CD4-positive, alpha-beta T cell treated with Interleukin-2 at 100 ng/mL for 4 hours (primary cell): ENCODE results near the gene EEFSEC.

Experiments used
- DNase-seq: peaks from one replicate; pipeline ENCODE4 v3.0.0-alpha.2; 2020; ENCODE audit warnings: low spot score

Gene EEFSEC

DNA sequence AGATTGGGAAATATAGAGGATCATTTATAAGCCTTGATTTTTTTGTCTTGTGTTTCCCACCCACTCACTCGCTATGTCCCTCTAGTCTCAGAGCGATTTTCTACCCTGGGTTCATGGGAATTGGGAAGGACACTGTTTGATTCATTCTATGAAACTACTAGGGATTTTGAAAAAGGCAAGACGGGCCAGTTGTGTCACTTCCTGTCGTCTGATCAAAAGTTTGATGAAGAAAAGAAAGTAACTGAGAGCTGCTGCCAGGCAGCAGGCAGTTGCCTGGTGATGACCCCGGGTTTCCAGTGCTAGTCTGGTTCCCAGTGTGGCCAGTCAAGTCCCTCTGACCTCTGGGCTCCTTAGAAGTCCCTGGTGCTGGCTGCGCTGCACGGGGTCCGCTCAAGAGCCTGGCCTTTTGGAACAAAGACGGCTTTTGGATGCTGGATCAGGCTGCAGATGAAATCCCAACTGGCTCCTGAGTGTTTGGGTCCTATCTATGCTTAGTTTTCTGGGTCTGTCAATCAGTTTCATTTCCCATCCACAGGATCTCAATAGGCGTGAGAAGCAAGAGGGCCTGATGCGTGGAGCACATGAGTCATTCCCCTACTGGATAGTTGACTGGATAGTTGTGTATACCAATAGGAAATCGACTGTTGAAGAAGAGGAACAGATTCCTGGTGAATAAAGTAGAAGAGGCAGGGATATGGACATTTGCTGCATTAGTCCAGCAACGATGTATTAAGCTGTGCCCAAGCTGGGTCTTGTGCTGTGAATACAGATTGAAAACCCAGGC lies 89.7 kb downstream of the EEFSEC start:
- peak; percentile 7 for DNase-seq

DNA sequence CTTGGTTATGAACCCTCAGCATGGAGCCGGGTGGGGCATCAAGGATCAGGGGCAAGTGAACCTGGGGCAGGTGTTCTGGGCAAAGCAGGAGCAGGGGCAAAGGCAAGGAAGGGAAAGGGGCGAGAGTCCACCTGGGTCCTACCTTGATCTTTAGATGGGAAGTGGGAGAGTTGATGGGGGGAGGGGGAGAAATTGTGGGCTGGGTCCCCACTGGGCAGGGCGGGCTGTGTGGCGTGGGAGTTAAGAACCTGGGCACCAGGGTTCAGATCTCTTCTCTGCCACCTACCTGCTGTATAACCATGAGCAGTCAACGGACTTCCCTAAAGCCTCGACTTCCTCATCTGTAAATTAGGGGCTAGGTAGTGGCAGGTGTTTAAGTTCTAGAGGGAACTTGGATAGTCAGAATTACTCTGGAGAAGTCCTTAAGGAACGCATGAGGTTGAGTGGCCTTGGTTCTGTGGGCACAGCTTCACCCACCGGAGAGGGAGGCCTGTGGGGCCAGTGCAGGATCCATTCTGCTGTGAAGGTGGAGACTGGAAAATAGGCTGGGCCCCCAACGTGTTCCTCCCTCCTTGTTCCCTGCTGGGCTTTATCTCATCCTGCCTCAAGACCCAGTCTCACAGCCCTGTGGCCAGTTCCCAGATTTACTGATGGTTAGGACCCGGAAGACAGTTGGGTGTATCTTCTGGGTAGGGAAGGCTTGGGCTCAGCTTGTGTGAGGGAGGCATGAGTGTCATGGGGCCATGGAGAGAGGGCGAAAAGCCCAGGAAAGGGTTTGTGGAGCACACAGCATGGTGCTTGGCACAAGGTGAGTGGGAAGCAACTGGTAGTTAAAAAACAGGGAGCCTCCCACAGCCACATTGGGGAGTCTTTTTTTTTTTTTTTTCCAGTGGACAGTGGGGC lies 90.6 kb downstream of the EEFSEC start:
- no peak for DNase-seq

DNA sequence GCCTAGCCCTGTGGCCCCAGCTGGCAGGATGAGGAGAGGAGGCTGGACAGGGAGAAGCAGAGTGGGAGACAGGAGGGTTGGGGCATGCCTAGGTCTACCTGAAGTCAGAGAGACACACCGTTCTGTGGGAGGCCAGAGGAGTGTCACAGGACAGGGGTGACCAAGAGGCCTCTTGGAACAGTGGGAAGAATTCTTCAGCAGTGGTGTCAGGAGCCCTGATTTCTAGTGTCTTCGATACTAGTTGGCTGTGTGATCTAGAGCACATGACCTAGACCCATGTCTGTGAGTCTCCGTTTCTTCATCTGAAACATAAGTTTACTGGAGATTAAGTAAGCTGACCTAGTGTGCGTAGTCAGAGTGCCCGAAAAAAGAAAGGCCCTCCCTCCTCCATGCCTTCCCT lies 92.2 kb downstream of the EEFSEC start:
- no peak for DNase-seq

- DNase-seq: no peak
Observed at GRCh38 chr3:128247666-128248409, 94.6 kb downstream of the EEFSEC start.

DNA sequence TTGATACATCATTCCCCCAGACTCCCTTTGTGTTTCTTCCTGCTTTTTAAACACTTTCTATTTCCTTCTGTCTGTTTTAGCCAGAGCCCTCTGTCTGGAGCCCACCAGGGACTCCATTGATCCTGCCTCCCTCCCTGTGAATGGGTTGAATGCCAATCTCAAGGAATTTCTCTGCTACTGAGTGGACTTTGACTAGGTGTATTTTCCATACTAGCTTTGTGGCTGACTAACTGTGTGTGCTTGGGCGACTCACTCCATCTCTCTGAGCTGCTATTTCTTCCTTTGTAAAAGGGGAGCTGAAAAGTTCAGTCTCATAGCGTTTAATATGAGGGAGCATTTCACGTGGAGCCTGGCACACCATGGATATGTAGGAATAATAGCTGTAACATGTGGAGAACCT lies 98.8 kb downstream of the EEFSEC start:
- no peak for DNase-seq

GRCh38 chr3:128253150-128253549 lies 99.9 kb downstream of the EEFSEC start:
- no peak for DNase-seq

DNA sequence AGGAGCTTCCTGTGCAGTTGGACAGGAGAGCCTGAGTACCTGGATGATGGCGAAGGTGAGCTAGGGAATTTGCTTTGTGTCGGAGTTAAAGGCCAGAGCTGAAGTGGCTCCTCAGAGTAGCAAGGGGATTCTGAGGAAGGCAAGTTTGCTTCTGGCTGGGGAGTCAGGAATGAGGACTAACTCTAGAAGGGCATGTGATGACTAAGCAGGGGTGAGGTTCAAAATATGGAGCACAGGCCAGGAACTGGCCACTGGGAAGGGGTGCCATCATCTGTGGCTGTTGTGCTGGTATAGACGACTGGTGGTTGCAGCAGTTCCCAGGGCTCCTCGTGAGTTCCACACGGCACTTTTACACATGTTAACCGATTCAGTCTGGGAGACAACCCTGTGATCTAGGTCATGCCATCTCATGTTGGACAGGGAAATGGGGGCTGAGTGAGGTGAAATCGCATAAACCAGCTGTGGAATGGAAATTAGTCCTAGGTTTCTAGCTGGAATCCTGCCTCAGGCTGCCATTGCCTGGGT lies 100.8 kb downstream of the EEFSEC start:
- DNase-seq: no peak

DNA sequence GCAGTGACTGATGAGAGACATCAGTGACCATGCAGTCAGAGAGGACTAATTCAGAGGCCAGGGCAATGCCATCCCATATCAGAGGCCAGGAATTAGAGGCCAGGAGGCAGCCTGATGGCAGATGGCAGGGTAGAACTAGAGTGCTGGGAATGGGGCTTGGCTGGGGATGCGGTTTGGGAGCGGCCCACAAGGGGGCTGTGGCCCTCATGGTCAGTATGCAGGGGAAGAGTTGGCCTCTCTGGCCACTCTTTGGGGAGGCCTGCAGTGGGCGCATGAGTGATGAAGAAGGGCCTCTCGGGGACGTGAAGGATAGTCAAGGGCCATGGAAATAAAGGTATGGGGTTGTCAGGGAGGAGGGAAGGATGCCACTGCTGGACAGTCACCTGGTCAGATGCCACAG lies 101.7 kb downstream of the EEFSEC start:
- no peak for DNase-seq

DNA sequence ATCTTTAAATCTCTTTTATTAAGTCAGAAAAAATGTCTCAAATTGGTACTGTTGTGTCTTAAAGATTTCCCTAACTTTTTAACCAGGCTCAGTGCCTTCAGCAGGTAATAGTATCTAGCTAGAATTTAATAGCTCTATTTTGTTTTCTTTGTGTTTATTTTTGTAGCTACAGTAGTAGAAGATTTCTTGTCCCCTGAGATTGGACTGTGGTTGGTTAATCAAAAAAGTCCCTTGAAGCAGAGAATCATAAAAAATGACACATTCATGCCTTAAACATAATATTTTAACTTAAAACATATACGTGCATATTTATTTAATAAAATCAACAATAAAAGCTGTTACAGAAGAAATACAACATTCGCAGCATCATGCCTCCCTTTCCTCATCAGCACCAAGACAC lies 102.8 kb downstream of the EEFSEC start:
- no peak for DNase-seq

GRCh38 chr3:128257632-128258031 lies 104.4 kb downstream of the EEFSEC start:
- no peak for DNase-seq

DNA sequence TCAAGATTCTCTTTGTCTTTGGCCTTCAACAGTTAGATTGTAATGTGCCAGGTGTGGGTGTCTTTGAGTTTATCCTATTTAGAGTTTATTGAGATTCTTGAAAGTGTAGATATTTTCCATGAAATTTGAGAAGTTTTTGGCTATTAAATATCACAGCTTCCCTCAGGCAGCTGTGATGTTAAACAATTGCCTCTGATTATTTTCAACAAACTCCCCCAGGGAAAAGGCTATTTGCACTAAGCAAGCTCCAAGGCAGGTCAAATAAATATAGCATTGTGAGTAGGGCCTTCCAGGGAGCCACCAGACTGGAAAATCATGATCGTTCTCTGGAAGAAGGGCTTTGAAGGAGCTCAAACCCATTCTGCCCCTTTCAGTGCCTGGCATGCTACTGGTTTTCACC lies 107.0 kb downstream of the EEFSEC start:
- no peak for DNase-seq

DNA sequence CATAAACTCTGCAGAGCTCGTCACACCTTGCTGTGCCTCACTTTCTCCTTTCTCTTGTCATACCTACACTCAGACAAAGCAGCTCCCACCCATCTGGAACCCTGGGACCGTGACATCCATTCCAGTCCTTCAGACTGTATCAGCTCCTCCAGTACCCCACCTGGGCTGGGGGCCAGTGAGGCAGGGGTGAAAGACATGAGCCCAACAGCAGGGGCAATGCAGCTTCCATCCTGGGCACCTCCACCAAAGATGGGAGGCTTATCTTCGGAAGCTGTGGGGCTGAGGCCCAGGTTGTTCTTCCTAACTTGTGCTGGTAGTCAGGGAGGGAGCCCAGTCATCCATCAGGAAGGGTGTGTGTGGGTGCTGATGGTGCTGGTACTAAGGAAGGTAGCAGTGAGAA lies 109.2 kb downstream of the EEFSEC start:
- no peak for DNase-seq

- no peak for DNase-seq
Observed at GRCh38 chr3:128263118-128263517, 109.8 kb downstream of the EEFSEC start.

DNA sequence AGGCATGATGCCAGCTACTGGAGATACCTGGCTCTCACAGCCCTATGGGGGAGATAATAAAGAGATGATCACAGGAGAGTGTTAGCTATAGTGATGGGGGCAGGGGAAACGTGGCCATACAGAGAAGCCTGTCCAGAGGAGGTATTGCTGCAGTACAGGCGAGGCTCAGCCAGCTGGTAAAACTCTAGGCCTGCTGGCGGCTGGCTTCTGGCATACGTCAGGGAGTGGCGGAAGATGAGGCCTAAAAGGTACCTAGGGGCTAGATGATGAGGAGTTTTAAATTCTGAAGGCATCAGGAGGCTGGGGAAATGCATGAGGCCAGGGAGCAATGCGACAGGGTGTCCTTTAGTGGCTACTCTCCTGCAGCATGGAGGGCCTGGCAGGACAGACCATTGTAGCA lies 110.7 kb downstream of the EEFSEC start:
- DNase-seq: no peak

GRCh38 chr3:128266453-128266852 lies 113.2 kb downstream of the EEFSEC start:
- DNase-seq: no peak

- no peak for DNase-seq
Observed at GRCh38 chr3:128267541-128267940, 114.3 kb downstream of the EEFSEC start.

DNA sequence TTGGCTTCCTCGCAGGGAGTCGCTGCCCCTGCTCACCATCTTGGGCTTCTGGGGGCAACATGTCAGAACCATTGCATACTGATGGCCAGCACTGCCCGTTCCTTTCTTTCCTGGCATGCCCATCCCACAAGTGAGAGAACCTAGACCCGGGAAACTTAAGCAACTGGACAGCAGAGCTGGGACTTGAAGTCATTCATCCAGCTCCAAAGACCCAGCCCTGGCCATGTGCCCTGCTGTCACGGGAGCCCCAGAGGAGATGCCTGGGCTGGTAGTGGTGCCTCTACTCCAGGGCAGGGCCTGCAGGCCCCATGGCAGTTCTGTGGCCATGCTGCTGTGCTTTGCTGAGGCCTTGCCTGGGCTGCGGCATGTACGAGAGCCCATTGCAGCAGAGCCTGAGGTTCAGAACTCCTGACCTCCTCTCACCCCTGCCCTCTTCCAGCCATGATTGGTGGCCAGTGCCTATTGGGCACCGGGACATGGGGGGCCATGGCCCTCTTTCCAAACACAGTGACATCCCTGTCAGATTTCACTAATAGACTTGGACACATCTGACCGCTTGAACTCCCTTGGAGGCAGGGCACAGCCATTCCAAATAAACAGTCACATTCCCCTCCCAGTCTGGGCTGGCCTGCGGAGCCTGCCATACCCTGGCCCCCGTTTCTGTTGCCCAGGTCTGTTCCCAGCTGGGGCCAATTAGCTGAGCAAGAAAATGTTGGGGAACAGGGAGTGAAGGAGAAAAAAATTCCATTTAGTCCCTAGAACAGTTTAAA lies 115.9 kb downstream of the EEFSEC start:
- DNase-seq: no peak

DNA sequence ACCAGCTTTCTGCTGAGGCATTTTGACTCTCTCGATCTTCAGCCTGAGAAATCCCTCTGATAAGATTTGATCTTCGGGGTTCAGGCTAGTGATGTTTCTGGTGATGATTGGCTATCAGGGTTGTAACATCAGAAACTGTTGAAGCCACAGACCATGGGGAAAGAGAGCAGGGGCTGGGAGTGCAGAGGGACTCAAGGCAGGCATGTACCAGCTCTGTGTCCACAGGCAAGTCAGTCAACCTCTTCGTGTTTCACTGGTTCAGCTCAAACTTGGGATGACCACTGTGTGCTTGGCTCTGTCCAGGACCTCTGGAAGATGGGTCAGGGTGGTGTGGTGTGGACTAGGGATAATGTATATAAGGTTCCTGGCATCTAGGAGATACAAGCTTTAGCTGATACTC lies 116.5 kb downstream of the EEFSEC start:
- no peak for DNase-seq

GRCh38 chr3:128270559-128271492 lies 117.5 kb downstream of the EEFSEC start:
- DNase-seq: no peak

- no peak for DNase-seq
Observed at GRCh38 chr3:128271536-128272332, 118.5 kb downstream of the EEFSEC start.
